HEK293 (cell line): Measurements from ENCODE around the gene KAT2B.

Experiments
- BCL11B ChIP-seq: fragments of 450-650 bp; formaldehyde crosslinking; IDR thresholded peaks from 2 replicates; pipeline ENCODE4 v1.5.1; 2016; ENCODE audit warnings: low read depth, missing biosample characterization, missing genetic modification characterization
- CTCF ChIP-seq: fragments of 450-650 bp; formaldehyde crosslinking; IDR thresholded peaks from 2 replicates; pipeline ENCODE4 v1.5.1; 2016; ENCODE audit warnings: missing biosample characterization, missing genetic modification characterization
- RBAK ChIP-seq: fragments of 450-650 bp; formaldehyde crosslinking; IDR thresholded peaks from 2 replicates; pipeline ENCODE4 v1.5.1; 2016; ENCODE audit warnings: missing biosample characterization, missing genetic modification characterization
- ZNF184 ChIP-seq: fragments of 450-650 bp; IDR thresholded peaks from 2 replicates; pipeline ENCODE4 v1.5.1; 2018; ENCODE audit warnings: missing biosample characterization, mild to moderate bottlenecking, missing genetic modification characterization
- ZNF660 ChIP-seq: fragments of 450-650 bp; IDR thresholded peaks from 2 replicates; pipeline ENCODE4 v1.5.1; 2018; ENCODE audit warnings: missing biosample characterization, mild to moderate bottlenecking, missing genetic modification characterization
- TF ChIP-seq, protein P1 (sequence below): fragments of 450-650 bp; formaldehyde crosslinking; IDR thresholded peaks from 2 replicates; pipeline ENCODE4 v1.5.1; 2016; ENCODE audit warnings: missing biosample characterization, missing genetic modification characterization
- TF ChIP-seq, protein P2 (sequence below): sonication (generic); formaldehyde crosslinking; IDR thresholded peaks from 2 replicates; pipeline ENCODE4 v1.8.1; 2022; ENCODE audit warnings: mild to moderate bottlenecking, moderate library complexity, missing genetic modification reagents
- TF ChIP-seq, protein P3 (sequence below): fragments of 450-650 bp; IDR thresholded peaks from 2 replicates; pipeline ENCODE4 v1.5.1; 2018; ENCODE audit warnings: missing biosample characterization, missing genetic modification characterization

- no peak for TF ChIP-seq ZNF660 (tag by site-specific recombination)
- TF ChIP-seq, protein P1, sequence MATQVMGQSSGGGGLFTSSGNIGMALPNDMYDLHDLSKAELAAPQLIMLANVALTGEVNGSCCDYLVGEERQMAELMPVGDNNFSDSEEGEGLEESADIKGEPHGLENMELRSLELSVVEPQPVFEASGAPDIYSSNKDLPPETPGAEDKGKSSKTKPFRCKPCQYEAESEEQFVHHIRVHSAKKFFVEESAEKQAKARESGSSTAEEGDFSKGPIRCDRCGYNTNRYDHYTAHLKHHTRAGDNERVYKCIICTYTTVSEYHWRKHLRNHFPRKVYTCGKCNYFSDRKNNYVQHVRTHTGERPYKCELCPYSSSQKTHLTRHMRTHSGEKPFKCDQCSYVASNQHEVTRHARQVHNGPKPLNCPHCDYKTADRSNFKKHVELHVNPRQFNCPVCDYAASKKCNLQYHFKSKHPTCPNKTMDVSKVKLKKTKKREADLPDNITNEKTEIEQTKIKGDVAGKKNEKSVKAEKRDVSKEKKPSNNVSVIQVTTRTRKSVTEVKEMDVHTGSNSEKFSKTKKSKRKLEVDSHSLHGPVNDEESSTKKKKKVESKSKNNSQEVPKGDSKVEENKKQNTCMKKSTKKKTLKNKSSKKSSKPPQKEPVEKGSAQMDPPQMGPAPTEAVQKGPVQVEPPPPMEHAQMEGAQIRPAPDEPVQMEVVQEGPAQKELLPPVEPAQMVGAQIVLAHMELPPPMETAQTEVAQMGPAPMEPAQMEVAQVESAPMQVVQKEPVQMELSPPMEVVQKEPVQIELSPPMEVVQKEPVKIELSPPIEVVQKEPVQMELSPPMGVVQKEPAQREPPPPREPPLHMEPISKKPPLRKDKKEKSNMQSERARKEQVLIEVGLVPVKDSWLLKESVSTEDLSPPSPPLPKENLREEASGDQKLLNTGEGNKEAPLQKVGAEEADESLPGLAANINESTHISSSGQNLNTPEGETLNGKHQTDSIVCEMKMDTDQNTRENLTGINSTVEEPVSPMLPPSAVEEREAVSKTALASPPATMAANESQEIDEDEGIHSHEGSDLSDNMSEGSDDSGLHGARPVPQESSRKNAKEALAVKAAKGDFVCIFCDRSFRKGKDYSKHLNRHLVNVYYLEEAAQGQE: no peak
- no peak for TF ChIP-seq ZNF184 (tag by site-specific recombination)
- TF ChIP-seq, protein P2, sequence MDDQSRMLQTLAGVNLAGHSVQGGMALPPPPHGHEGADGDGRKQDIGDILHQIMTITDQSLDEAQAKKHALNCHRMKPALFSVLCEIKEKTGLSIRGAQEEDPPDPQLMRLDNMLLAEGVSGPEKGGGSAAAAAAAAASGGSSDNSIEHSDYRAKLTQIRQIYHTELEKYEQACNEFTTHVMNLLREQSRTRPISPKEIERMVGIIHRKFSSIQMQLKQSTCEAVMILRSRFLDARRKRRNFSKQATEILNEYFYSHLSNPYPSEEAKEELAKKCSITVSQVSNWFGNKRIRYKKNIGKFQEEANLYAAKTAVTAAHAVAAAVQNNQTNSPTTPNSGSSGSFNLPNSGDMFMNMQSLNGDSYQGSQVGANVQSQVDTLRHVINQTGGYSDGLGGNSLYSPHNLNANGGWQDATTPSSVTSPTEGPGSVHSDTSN (CRISPR knock-in tag): no peak
- TF ChIP-seq RBAK (tag by site-specific recombination): no peak
- TF ChIP-seq BCL11B (tag by site-specific recombination): no peak
- no peak for TF ChIP-seq CTCF (tag by site-specific recombination)
- TF ChIP-seq, protein P3, sequence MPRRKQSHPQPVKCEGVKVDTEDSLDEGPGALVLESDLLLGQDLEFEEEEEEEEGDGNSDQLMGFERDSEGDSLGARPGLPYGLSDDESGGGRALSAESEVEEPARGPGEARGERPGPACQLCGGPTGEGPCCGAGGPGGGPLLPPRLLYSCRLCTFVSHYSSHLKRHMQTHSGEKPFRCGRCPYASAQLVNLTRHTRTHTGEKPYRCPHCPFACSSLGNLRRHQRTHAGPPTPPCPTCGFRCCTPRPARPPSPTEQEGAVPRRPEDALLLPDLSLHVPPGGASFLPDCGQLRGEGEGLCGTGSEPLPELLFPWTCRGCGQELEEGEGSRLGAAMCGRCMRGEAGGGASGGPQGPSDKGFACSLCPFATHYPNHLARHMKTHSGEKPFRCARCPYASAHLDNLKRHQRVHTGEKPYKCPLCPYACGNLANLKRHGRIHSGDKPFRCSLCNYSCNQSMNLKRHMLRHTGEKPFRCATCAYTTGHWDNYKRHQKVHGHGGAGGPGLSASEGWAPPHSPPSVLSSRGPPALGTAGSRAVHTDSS (tag by site-specific recombination): no peak
These were observed 96.0 kb downstream of the KAT2B start for GRCh38 chr3:20136231-20136630.
